HG03196 (cell line): Measurements from ENCODE around the gene SNRPA.
"Not testable (repeated sequence)": the region's sequence is repeated elsewhere in the genome, so short reads cannot be mapped to it uniquely, and the experiment has no call there.

Experiments used
- ATAC-seq: cut with Tn5 transposase; IDR thresholded peaks from one replicate; pipeline ENCODE4 v1.9.1; 2021; ENCODE audit not compliant: unreplicated experiment

Gene SNRPA

GRCh38 chr19:40721140-40721486 lies 29.9 kb upstream of the SNRPA start:
- ATAC-seq = no peak

GRCh38 chr19:40721936-40722661 lies 28.9 kb upstream of the SNRPA start:
- ATAC-seq = no peak

DNA sequence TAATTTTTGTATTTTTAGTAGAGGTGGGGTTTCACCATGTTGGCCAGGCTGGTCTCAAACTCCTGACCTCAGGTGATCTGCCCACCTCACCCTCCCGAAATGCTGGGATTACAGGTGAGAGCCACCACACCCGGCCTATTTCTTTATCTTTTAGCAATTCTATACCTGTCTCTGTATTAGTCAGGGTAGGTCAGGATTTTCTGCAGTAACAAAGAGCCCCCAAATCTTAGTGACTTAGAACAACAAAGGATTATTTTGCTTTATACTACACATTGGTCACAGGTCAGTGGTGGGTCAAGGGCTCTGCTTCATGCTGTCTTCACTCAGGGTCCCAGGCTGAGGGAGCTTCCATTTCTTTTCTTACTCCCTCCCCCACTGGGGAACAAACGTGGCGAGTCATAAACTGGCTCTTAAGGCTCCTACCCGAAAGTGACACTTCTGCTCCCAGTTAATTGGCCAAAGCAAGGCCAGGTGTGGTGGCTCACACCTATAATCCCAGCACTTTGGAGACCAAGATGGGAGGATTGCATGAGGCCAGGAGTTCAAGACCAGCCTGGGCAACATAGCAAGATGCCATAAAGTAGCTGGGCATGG lies 27.2 kb upstream of the SNRPA start:
- no peak for ATAC-seq

- ATAC-seq = no peak
These were observed 26.7 kb upstream of the SNRPA start for GRCh38 chr19:40724315-40724714.

- ATAC-seq = no peak
These were observed 26.1 kb upstream of the SNRPA start for GRCh38 chr19:40724855-40725254.

DNA sequence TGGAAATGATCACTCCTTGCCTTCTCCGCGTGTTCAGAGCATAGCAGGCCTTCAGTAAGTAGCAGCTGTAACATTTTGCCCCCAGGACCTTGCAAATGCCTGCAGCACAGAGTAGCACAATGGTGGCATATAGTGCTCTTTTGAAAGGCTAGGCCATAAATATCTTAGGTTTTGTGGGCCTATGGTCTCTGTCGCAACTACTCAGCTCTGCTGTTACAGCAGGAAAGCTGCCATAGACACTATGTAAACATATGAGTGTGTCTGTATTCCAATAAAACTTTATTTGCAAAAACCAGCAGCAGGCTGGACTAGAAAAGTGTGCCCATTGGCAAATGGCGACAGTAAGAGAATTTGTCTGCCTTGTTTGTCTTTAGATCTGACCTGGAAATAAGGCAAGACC lies 24.7 kb upstream of the SNRPA start:
- ATAC-seq = no peak

- not testable (repeated sequence) for ATAC-seq
These were observed 20.9 kb upstream of the SNRPA start for GRCh38 chr19:40730065-40730464.

DNA sequence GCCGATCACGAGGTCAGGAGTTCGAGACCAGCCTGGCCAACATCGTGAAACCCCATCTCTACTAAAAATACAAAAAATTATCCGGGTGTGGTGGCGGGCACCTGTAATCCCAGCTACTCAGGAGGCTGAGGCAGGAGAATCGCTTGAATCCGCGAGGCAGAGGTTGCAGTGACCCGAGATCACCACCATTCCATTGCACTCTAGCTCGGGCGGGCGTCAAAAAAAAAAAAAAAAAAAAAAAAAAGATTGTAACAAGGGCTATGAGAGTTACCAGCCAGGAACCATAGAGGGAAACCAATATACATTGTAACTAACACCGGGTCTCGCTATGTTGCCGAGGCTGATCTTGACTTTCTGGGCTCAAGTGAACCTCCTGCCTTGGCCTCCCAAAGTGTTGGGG lies 18.7 kb upstream of the SNRPA start:
- ATAC-seq = not testable (repeated sequence)

DNA sequence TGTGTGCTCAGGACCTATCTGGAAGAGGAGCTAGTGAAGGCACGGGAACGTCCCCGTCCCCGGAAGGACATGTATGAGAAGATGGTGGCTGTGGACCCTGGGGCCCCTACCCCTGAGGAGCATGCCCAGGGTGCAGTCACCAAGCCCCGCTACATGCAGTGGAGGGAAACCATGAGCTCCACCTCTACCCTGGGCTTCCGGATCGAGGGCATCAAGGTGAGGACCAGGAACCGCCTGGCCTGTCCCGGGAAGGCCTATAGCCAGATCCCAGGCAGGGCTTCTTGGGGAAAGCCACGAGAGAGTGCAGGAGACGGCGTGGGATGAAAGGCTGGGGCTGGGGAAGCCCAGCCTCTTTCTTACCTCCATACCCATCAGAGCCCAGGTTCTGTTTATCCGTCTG lies 17.9 kb upstream of the SNRPA start:
- ATAC-seq = no peak

- ATAC-seq = no peak
These were observed 15.8 kb upstream of the SNRPA start for GRCh38 chr19:40735013-40735771.

DNA sequence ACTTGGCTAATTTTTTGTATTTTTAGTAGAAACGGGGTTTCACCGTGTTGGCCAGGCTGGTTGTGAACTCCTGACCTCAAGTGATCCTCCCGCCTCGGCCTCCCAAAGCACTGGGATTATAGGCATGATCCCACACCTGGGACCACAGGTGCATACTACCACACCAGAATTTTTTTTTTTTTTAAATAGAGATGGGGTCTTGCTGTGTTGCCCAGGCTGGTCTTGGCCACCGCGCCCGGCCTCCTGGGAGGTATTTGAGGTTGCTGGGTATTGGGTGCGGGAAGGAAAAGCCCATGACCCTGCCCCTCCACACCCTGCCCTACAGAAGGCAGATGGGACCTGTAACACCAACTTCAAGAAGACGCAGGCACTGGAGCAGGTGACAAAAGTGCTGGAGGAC lies 14.3 kb upstream of the SNRPA start:
- ATAC-seq = no peak

- ATAC-seq = no peak
These were observed 13.8 kb upstream of the SNRPA start for GRCh38 chr19:40737102-40737644.

DNA sequence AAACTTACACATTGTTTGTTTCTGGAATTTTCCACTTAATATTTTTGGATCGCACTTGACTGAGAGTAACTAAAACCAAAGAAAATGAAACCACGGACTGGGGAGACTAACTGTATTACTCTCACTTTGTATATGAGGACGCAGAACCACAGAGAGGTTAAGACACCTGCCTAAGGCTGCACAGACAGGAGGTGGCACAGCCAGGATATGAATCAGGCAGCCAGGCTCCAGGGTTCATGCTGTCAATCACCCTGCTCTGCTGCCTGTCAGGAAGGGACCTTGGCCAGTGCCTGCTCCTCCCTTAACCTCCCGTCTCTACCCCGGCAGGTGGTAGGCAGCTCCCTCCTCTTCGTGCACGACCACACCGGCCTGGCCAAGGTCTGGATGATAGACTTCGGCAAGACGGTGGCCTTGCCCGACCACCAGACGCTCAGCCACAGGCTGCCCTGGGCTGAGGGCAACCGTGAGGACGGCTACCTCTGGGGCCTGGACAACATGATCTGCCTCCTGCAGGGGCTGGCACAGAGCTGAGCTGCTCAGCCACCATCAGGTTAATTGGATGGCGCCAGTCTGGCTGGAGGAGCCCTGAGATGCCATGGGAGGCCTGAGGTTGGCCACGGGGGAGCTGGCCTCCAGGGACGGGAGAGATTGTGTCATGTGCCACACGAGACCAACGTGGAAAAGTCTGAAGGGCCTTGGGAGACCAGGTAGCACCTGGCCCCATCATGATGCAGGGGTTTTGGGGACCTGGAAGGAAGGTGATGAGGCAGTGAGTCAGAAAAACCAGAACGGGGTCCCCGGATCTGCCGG lies 11.8 kb upstream of the SNRPA start:
- ATAC-seq = no peak

DNA sequence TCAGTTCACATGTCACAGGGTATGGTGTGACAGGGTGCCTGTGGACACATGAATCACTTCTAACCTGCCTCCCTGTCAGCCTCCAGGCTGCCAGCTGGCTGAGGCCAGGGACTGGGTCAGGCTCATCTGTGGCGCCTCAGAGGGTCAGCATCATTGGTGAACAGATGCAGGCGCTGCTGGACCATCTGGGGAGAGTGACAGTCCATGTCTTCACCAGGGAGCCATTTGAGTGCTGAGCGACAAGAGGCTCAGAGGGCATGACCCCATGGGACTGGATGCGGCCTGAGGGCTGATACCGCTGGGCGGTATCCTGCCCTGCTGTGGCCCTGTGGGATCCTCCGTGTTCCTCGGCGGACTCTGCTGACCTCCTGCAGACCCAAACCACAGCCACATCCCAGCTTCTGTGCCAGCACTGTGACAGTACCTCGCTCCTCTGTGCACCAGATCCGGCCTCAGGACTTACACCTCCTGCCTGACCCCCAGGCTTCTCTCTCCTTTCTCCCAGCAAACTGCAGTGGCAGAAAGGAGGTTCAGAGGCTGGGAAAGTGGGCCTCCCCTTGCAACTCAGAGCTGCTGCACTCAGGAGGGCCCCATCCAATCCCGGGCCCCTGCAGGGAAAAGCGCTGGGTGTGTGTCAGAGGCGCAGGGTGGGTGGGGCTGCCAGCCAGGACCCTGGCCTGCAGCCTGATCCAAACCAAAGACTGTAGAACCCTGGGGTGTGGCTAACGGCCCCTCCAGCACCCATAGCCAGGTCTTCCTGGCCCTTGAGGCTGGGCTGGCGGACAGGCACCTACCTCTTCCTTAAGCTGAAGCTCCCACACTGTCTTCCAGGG lies 10.9 kb upstream of the SNRPA start:
- ATAC-seq = no peak

GRCh38 chr19:40740747-40741146 lies 10.3 kb upstream of the SNRPA start:
- no peak for ATAC-seq

DNA sequence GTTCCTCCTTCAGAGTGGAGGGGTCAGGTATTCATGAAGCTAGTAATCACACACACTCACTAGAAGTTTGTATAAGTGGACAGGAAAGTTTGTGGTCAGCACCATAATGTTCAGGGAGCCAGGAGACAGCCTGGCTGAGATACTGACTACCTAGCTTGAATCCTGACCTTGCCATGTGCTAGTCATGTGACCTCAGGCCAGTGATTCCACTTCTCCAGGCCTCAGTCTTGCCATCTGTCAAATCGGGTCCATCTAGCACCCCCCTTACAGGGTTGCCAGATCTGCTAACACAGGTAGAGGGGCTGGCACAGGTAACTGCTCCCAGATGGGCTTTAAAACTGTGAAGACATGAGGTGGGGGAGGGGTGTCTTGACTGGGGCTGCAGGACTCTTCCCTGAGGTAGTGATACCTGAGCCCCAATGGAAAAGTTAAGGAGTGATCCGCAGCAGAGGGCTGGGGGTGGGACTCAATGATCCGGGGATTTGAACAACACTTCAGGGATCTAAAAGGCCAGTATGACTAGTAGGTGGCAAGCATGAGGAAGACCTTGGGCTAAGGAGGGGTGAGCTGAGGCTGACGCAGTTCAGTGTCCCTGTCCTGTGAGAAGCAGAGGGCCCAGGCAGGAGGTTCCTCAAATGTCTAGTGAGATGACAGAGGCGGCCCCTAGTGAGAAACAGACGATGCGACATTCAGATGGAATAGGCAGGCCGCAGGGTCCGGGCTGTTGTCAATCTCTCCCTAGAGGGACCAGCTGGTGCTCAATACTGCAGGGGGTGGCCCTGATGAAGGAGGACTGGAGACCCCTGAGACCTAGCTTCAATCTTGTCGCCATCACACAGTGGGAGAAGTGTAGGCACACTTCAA lies 9.2 kb upstream of the SNRPA start:
- ATAC-seq = no peak

- ATAC-seq = no peak
These were observed 8.5 kb upstream of the SNRPA start for GRCh38 chr19:40742477-40742876.

DNA sequence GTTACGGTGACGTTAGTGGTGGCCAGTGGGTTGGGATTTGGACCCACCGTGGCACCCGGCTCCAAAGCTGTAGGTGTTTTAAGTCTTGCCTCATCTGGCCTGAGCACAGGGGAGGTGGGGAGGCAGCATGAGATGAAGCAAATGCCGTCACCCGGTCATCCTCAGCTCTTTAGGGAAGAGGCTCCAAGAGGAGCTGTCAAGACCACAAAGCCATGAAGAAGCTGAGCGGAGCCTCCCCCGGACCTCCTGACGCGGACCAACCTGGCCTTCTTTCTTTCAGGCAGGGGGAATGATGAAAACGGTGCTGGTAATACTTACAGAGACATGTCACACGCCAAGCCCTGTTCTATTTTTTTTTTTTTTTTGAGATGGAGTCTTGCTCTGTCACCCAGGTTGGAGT lies 8.1 kb upstream of the SNRPA start:
- ATAC-seq = no peak

DNA sequence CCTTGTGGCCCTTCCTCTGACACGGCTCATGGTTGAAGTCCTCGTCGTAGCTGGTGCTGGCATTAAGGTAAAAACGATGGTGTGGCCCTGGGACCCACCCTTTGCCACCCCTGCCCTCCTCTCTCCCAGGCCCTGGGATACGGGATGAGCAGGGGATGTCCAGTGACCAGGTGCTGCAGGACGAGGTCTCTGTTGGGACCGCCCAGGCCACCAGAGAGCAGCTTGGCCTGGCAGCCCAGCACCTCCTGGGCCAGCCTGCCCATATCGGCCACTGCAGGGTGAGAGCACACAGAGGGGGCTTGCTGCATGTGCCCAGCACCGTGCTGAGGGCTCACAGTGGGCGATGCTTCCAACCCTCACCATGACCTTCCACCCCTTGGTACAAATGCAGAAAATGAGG lies 7.1 kb upstream of the SNRPA start:
- no peak for ATAC-seq
